H1 (cell line): Measurements from ENCODE around the gene GPT2. TPM values are rescaled to one million over a fixed set of nuclear protein-coding genes. Genes with fewer than 3 reads are reported as not detected.

ENCODE experiments used
- BACH1 ChIP-seq: IDR thresholded peaks from 2 replicates; pipeline ENCODE4 v1.6.1; 2012; ENCODE audit warnings: low read length, improper control_type of control experiment
- E2F6 ChIP-seq: IDR thresholded peaks from 2 replicates; pipeline ENCODE4 v1.6.1; 2012; ENCODE audit warnings: inconsistent platforms
- GTF2F1 ChIP-seq: IDR thresholded peaks from 2 replicates; pipeline ENCODE4 v1.6.1; 2012; ENCODE audit warnings: low read depth, low read length, improper control_type of control experiment, borderline replicate concordance
- SAP30 ChIP-seq: fragments of 300-600 bp; sonication (generic); IDR thresholded peaks from 2 replicates; pipeline ENCODE4 v1.7.1; 2012; ENCODE audit warnings: low read length, moderate library complexity, mild to moderate bottlenecking, inconsistent platforms; ENCODE audit not compliant: insufficient read depth, insufficient replicate concordance
- SIN3A ChIP-seq, 2 experiments: IDR thresholded peaks in 1 of 2; conservative IDR thresholded peaks in 1 of 2; 2 replicates each; pipeline ENCODE4 v1.6.1; 2011 to 2012; ENCODE audit warnings: low read length in 2 of 2, improper control_type of control experiment in 1 of 2, low read depth in 1 of 2, mild to moderate bottlenecking in 1 of 2
- SP2 ChIP-seq: IDR thresholded peaks from 2 replicates; pipeline ENCODE4 v1.6.1; 2012; ENCODE audit warnings: mild to moderate bottlenecking, low read length, inconsistent platforms
- TAF1 ChIP-seq: IDR thresholded peaks from 2 replicates; pipeline ENCODE4 v1.6.1; 2011; ENCODE audit warnings: mild to moderate bottlenecking, low read depth, low read length
- ZNF274 ChIP-seq: IDR thresholded peaks from 2 replicates; pipeline ENCODE4 v1.7.0; 2012; ENCODE audit warnings: low read length, borderline replicate concordance; ENCODE audit errors: extremely low read depth
- polyA plus RNA-seq, 7 experiments: library from polyadenylated mRNA; depleted of rRNA in 3 of 7; stranded (reverse) in 5 of 7; unstranded in 2 of 7; fragments of >200 nt in 5 of 7; fragments of 200-250 nt in 2 of 7; gene quantifications; 1 replicate in 5 of 7; 2 replicates in 1 of 7; 4 replicates in 1 of 7; pipeline versions ENCODE4 v1.2.1 to v1.2.3, GENCODE V29; 2011 to 2013; ENCODE audit warnings: missing spikeins in 2 of 7, mixed read lengths in 2 of 7
- total RNA-seq: library from RNA; stranded (reverse); fragmentation: NEBNext Ultra II Directional; extraction: Animal tissue kit (Norgen Biotek cat#: 25700); gene quantifications from 2 replicates; pipeline ENCODE4 v1.2.1, GENCODE V29; 2021
- TF ChIP-seq, protein P1 (sequence below): IDR thresholded peaks from 2 replicates; pipeline ENCODE4 v1.6.1; 2011; ENCODE audit warnings: low read length, improper control_type of control experiment

GPT2 gene
- total and polyA plus RNA-seq, 2 of the 8 experiments (the other 6 are each of a cell fraction or from before 2014, with no cell fraction given): 71.6 to 94.1 TPM

DNA sequence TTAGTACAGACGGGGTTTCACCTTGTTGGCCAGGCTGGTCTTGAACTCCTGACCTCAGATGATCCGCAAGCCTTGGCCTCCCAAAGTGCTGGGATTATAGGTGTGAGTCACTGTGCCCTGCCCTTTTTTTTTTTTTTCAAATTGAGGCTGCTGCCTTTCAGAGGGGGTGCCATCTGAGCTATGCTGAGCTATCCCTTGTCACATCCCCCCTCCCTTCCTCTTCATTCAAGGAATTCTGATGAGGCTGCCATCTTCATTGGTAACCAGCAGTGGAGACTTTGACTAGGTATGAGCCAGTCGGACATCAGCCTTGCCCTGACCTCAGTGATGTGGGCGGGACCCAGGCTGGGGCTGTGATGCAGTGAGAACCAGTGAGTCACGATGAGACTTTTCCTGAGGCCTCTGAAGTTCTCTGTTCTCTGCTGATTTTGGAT, 24.4 kb upstream of the GPT2 start (continued):
- TF ChIP-seq, protein P1, sequence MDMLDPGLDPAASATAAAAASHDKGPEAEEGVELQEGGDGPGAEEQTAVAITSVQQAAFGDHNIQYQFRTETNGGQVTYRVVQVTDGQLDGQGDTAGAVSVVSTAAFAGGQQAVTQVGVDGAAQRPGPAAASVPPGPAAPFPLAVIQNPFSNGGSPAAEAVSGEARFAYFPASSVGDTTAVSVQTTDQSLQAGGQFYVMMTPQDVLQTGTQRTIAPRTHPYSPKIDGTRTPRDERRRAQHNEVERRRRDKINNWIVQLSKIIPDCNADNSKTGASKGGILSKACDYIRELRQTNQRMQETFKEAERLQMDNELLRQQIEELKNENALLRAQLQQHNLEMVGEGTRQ: no peak
- no peak for TF ChIP-seq SAP30
- no peak for TF ChIP-seq BACH1
- TF ChIP-seq TAF1: no peak
- TF ChIP-seq E2F6: no peak
- no peak for TF ChIP-seq ZNF274
- TF ChIP-seq SP2: no peak
- no peak for TF ChIP-seq SIN3A (conservative IDR thresholded peaks at IDR 0.05 in 1 of 2, IDR thresholded peaks at IDR 0.05 in 1 of 2; ENCODE audit: low read depth in 1 of 2, low read length in 2 of 2)
- TF ChIP-seq GTF2F1: no peak
